ENCODE results near the gene SIX2. TPM values are rescaled to one million over a fixed set of nuclear protein-coding genes. Genes with fewer than 3 reads are reported as not detected.

Gene SIX2
- total RNA-seq, 1 donor from 2014 or later: 2.3 TPM

- no peak for DNase-seq (ENCODE audit: low spot score)
Measured at GRCh38 chr2:45002686-45003085, 6.6 kb downstream of the SIX2 start.

- DNase-seq (ENCODE audit: low spot score): no peak
Measured at GRCh38 chr2:45001869-45002385, 7.3 kb downstream of the SIX2 start.

DNA sequence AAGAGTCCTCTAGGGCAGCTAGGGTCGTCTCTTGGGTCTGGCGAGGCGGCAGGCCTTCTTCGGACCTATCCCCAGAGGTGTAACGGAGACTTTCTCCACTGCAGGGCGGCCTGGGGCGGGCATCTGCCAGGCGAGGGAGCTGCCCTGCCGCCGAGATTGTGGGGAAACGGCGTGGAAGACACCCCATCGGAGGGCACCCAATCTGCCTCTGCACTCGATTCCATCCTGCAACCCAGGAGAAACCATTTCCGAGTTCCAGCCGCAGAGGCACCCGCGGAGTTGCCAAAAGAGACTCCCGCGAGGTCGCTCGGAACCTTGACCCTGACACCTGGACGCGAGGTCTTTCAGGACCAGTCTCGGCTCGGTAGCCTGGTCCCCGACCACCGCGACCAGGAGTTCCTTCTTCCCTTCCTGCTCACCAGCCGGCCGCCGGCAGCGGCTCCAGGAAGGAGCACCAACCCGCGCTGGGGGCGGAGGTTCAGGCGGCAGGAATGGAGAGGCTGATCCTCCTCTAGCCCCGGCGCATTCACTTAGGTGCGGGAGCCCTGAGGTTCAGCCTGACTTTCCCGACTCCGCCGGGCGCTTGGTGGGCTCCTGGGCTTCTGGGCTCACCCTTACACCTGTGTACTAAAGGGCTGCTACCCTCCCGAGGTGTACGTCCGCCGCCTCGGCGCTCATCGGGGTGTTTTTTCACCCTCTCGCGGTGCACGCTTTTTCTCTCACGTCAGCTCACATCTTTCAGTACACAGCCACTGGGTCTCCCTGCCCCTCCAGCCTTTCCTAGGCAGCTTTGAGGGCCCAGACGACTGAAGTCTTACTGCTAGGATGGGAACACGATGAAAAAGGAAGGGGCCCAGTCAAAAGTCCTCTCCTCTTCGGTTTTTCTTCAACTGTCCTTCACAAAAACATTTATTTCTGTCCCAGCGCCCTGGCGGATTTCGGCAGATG is 8.1 kb downstream of the SIX2 start:
- DNase-seq (ENCODE audit: low spot score): no peak

DNA sequence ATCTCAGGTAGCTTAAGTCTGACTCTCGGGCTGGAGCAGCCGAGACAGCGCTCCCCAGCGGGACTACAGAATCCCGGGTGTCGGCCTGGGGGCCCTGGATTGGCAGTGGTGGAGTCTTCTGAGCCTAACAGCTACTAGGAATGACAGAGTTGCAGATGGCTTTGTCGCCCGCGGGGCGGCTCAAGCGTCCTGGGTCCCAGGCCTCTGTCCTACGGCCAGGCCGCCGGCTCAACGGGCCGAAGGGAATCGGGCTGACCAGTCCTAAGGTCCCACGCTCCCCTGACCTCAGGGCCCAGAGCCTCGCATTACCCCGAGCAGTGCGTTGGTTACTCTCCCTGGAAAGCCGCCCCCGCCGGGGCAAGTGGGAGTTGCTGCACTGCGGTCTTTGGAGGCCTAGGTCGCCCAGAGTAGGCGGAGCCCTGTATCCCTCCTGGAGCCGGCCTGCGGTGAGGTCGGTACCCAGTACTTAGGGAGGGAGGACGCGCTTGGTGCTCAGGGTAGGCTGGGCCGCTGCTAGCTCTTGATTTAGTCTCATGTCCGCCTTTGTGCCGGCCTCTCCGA is 8.8 kb downstream of the SIX2 start:
- no peak for DNase-seq (ENCODE audit: low spot score)

DNA sequence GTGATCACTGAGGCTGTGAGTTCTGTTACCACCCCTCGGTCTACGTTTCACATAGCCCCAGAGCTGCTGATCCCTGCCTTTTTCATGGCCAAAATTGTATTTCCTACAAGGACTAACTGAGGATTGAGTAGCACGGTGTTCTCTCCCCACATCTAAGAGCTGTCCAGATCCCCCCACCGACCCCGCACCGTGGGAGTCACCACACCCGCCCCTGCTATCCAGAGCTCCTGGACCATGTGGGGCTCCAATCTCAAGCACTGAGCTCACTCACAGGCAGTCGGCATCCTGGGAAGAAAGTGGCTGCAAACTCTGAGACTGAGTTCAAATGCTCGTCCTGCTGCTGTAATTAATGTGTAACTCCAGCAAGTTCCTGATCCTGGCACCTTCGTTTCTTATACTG is 9.7 kb downstream of the SIX2 start:
- no peak for DNase-seq (ENCODE audit: low spot score)

DNA sequence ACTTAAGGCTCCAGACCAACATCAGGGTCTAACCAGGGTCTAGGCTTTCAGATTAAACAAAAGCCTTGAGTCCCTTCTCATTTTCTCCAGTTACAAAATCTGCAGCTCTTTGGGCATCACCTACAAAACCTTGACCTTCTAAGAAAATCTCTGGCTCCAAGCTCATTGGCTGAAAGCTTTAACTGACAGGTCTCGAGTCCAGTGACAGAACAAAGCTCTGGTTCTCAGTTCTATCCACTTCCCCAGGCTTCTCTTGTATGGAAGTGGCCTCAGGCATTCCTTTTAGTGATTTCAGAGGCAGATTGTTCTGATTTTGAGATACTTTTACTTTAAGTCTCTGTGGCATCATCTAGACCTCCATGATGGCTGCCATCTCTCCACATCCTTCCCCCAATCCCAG is 11.3 kb downstream of the SIX2 start:
- no peak for DNase-seq (ENCODE audit: low spot score)

GRCh38 chr2:44996356-44996755 is 12.9 kb downstream of the SIX2 start:
- no peak for DNase-seq (ENCODE audit: low spot score)

- no peak for DNase-seq (ENCODE audit: low spot score)
Measured at GRCh38 chr2:44994377-44994776, 14.9 kb downstream of the SIX2 start.

- DNase-seq (ENCODE audit: low spot score): no peak
Measured at GRCh38 chr2:44989176-44989575, 20.1 kb downstream of the SIX2 start.

DNA sequence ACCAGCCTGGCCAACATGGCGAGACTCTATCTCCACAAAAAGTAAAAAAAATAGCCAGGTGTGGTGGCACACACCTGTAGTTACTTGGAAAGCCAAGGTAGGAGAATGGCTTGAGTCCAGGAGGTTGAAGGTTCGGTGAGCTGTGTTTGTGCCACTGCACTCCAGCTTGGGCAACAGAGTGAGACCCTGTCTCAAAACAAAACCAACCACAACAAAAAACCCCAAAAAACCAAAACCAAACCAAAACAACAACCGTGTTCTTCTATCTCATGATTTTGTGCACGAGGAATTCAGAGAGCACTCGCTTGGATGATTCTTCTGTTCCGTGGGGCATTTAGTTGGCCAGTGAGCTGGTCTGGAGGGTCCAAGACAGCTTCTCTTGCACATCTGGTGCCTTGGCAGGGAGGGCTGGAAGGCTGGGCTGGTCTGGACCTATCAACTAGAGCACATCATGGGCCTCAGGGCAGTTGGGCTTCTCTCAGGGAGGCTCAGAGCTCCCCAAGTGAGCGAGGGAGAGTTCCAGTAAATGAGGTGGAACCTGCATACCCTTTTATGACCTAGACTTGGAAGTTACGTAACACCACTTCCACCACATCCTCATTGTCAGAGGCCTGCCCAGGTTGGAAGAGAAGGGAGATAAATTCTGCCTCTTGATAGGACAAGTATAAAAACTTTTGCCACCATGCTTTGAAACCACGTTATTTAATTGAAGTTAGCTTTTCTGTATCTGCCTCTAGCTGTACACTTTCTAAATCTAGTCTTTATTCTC is 25.2 kb downstream of the SIX2 start:
- DNase-seq (ENCODE audit: low spot score): no peak

GRCh38 chr2:44981714-44982108 is 27.5 kb downstream of the SIX2 start:
- no peak for DNase-seq (ENCODE audit: low spot score)

GRCh38 chr2:44980751-44981713 is 28.2 kb downstream of the SIX2 start:
- DNase-seq (ENCODE audit: low spot score): no peak

DNA sequence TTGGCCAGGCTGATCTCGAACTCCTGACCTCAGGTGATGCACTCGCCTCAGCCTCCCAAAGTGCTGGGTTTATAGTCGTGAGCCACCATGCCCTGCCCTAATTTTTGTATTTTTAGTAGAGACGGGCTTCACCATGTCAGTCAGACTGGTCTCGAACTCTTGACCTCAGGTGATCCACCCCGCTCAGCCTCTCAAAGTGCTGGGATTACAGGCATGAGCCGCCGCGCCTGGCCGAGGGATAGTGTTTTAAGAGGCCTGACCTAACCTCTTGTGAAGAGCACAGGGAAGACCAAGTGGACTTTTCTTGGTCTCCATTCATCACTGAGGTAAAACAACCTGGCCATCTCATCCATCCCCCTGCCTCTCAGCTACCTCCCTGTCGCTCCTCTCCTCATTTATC is 29.7 kb downstream of the SIX2 start:
- no peak for DNase-seq (ENCODE audit: low spot score)

DNA sequence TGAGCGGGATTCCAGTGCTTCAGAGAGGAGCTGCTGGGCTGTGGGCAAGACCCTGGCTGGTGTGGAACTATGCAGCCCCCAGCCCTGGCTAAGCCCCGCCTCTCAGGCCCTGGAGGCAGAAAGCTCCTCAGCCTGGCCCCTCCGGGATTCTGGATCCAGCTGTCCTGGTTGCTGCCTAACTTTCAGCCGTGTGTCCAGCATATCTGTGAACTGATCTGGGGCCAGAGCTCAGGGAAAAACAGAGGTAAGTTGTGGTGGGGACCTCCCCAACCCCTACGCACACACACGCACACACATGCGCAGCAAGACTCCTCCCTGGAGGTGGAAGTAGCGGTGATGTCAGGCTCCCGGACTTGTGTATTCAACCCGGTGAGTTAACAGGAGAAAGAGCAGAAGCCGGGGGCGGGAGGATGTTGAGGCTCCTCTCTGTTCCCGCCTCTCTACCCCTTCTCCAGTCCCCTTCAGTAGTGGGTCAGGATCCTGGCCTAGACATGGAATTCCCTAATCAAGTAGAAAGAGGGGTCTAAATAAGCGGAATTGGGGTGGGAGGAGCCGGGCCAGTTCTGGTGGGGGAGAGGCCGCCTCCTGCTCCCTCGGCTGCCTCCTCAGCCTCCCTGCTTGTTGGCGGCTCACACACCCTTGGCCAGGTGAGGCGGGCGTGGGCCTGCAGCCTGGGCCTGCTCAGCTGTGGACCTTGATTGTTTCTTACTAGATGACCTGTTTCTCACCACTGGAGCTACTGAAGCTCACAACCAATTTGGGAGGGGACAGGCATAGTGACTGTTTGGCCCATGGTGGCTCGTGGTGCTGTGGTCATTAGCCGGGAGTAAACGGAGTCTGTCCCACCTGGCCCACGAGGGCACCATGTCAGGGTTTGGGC is 33.4 kb downstream of the SIX2 start:
- peak; percentile 87 for DNase-seq (ENCODE audit: low spot score)

DNA sequence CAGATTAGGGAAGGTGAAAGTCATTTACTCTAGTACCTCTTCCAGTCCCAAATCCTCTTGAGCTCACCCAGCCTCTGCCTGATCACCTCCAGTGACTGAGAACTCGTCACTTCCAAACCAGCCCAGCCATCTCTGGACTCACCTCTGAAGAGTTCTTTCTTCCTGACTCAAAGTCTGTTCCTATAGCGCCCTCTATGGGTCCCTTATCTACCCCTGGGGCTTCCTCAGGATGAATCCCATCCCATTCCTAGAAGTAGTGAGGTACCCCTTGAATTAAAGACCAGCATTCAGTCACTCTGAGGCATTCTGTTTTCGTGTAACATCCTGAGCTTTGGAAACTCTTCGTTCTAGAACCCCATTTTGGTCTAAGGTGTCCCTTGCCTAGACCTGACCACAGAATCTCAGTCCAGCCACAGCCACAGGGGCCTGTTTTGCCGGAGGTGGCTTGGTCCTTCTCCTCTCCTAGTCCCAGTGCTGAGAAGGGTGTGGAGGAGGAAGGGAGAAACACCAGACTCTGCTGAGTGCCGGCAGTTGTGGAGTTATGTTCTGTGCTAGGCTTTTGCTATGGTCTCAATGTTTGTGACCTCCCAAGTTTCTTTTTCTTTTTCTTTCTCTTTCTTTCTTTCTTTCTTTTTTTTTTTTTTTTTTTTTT is 35.1 kb downstream of the SIX2 start:
- DNase-seq (ENCODE audit: low spot score): no peak

GRCh38 chr2:44972771-44973535 is 36.3 kb downstream of the SIX2 start:
- DNase-seq (ENCODE audit: low spot score): no peak

DNA sequence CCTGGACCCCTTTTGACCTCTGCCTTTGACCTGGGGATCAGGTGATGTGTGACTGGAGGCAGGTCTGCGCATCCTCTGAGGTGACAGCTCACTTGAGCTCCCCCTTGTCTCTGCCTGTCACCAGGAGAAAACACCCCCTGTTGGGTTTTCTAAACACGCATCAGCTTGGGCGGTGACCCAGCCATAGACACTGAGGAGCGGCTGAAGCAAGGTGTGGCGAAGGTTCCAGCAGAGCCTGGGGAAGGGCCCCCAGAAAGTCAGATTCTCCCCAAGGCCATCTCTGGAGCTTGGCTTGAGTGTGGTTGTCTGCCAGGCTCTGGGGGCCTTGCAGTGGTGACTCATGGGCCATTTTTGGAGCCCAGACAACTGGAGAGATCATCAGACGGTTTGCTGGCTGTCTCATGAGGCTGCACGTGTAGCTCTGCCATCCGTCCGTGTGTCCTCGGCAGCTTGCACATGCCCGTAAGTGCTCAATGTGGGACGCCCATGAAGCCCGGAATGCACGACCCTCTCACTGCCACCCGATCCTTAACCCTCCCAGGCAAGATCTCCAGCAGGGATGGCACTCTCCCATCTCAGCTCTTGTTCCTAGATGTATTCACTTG is 38.3 kb downstream of the SIX2 start:
- peak; percentile 45 for DNase-seq (ENCODE audit: low spot score)

- peak; percentile 71 for DNase-seq (ENCODE audit: low spot score)
Measured at GRCh38 chr2:44969936-44970335, 39.3 kb downstream of the SIX2 start.
